Psoas muscle (tissue), 8 donors: ENCODE measurements around the gene NR1D2. TPM values are rescaled to one million over a fixed set of nuclear protein-coding genes. Genes with fewer than 3 reads are reported as not detected.
"Not testable (repeated sequence)": the region's sequence is repeated elsewhere in the genome, so short reads cannot be mapped to it uniquely, and the experiment has no call there.

Source experiments
- ATAC-seq, 4 donors: fragments of 200-7000 bp; cut with Tn5 transposase; one replicate each; pipeline ENCODE4 v1.9.1; 2020; ENCODE audit warnings: moderate library complexity in 3 of 4, mild to moderate bottlenecking in 2 of 4
- DNase-seq, 2 donors: peaks; one replicate each; pipeline ENCODE4 v3.0.0-alpha.2; 2020
- H3K27ac ChIP-seq: fragments of 200-600 bp; one replicate; pipeline ENCODE4 v1.8.0; 2022
- H3K27me3 ChIP-seq, 3 donors: fragments of 200-600 bp in 1 of 3; one replicate each; pipeline versions ENCODE4 v1.6.1 to v1.8.0; 2013 to 2022; ENCODE audit warnings: low read length in 2 of 3, mild to moderate bottlenecking in 2 of 3, moderate library complexity in 1 of 3; ENCODE audit not compliant: insufficient read depth in 3 of 3
- H3K36me3 ChIP-seq, 2 donors: fragments of 200-600 bp in 1 of 2; one replicate each; pipeline versions ENCODE4 v1.6.1 to v1.8.0; 2013 to 2022; ENCODE audit warnings: low read depth in 1 of 2, mild to moderate bottlenecking in 1 of 2, moderate library complexity in 1 of 2; ENCODE audit not compliant: insufficient read depth in 1 of 2
- H3K4me1 ChIP-seq: fragments of 200-600 bp; one replicate; pipeline ENCODE4 v1.8.0; 2022
- H3K4me3 ChIP-seq: fragments of 200-600 bp; one replicate; pipeline ENCODE4 v1.8.0; 2022; ENCODE audit warnings: mild to moderate bottlenecking
- H3K9me3 ChIP-seq: fragments of 200-600 bp; one replicate; pipeline ENCODE4 v1.8.0; 2022
- WGBS, 3 donors: extraction: QIAGEN DNeasy Blood & Tissue Kit; methylation state at CpG; one replicate each; pipeline versions ENCODE4 v1.1.6 to v1.1.7; 2013; 5-methylcytosine and 5-hydroxymethylcytosine counted together
- intact Hi-C, 2 donors: fragments of 100-400 bp; cut with DNase I; formaldehyde crosslinking; loops; one replicate each; pipeline versions ENCODE4 v1.11.0 to v1.14.2; 2022
- polyA plus RNA-seq, 3 donors: library from polyadenylated mRNA; stranded (reverse); fragments of 200-250 nt; gene quantifications; one replicate each; pipeline ENCODE4 v1.2.3, GENCODE V29; 2013
- total RNA-seq, 4 donors: library from RNA; stranded (reverse); fragmentation: NEBNext Ultra II Directional in 2 of 4; extraction: Animal tissue kit (Norgen Biotek cat#: 25700) in 2 of 4; gene quantifications; one replicate each; pipeline versions ENCODE4 v1.2.1 to v1.2.4, GENCODE V29; 2021 to 2023
- TF ChIP-seq, protein P1 (sequence below): fragments of 200-600 bp; IDR thresholded peaks from one replicate; pipeline ENCODE4 v1.8.0; 2022; ENCODE audit warnings: antibody characterized with exemption
- donor health status: healthy with polysubstance abuse.
- donor health status: DM: no; HTN: no; CAD: no; lungs with moderate emphysema.
- donor health status: Bipolar disorder and iron deficiency.
- donor health status: healthy.
- donor health status: DM: yes; HTN: yes; CAD: no.
- donor health status: DM: no; HTN: no; CAD: no.
- donor health status: DM: no; HTN: no; CAD: no.
- donor health status: DM: yes; HTN: yes; CAD: no.

Gene NR1D2
- total and polyA plus RNA-seq, 7 donors, result 4.9 to 79.6 (median 31.7) TPM

DNA sequence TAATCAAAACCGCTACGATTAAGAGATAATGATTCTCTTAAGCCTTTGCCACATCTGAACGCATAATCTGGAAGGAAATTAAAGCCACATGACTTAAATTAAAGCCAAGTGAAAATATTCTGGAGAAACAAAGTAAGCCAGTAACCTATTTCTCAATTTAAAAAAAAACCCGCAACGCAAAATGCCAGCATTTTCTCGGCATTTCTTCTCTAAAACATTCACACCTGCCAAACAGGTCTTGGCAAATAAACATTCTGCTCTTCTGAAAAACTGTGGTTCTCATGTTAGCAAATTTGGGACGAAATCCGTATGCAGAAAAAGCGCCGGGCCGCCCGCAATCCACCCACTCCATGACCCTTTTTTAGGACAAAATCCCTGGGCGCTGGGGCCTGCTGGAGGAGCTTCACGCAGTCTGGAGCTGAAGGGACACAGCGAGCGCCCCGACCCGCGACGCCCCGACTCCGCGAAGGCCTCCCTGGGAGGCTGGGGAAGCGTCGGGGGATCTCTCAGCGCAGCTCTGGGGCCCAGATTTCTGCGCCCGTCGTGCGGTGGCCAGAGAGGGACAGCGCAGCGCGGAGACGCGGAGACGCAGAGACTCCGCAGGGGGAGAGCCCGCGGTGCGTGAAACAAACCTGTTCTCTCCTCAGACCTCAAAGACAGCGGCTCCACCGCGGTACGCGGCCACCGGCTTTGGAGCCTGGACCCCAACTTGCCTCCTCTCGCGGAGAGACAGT is 28.8 kb upstream of the NR1D2 start:
- Histone ChIP-seq H3K27ac (peak overlapping the region; percentile 97), H3K4me1 (peaks cover 35% of the 10 kb centered on the region), H3K36me3 (peaks cover 3 to 36% of the 10 kb centered on the region in 2 donors), H3K27me3 (no peaks in the 10 kb centered on the region), H3K9me3 (no peaks in the 10 kb centered on the region), H3K4me3 (peak overlapping the region; percentile 85)
- TF ChIP-seq, protein P1, sequence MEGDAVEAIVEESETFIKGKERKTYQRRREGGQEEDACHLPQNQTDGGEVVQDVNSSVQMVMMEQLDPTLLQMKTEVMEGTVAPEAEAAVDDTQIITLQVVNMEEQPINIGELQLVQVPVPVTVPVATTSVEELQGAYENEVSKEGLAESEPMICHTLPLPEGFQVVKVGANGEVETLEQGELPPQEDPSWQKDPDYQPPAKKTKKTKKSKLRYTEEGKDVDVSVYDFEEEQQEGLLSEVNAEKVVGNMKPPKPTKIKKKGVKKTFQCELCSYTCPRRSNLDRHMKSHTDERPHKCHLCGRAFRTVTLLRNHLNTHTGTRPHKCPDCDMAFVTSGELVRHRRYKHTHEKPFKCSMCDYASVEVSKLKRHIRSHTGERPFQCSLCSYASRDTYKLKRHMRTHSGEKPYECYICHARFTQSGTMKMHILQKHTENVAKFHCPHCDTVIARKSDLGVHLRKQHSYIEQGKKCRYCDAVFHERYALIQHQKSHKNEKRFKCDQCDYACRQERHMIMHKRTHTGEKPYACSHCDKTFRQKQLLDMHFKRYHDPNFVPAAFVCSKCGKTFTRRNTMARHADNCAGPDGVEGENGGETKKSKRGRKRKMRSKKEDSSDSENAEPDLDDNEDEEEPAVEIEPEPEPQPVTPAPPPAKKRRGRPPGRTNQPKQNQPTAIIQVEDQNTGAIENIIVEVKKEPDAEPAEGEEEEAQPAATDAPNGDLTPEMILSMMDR, result no peak
- DNase-seq (no peak), ATAC-seq (peak; percentile 71 to 80 (median 74))
- intact Hi-C loops, result loop anchor here in 1 of 2 donors (2.0 kb wide), 1 partner anchor 28 kb away; the partner anchor contains the start of gene NR1D2
- 1 to 2% (median 1%) methylated on average over 37 to 48 of the region's 48 CpGs for WGBS, 3 donors

DNA sequence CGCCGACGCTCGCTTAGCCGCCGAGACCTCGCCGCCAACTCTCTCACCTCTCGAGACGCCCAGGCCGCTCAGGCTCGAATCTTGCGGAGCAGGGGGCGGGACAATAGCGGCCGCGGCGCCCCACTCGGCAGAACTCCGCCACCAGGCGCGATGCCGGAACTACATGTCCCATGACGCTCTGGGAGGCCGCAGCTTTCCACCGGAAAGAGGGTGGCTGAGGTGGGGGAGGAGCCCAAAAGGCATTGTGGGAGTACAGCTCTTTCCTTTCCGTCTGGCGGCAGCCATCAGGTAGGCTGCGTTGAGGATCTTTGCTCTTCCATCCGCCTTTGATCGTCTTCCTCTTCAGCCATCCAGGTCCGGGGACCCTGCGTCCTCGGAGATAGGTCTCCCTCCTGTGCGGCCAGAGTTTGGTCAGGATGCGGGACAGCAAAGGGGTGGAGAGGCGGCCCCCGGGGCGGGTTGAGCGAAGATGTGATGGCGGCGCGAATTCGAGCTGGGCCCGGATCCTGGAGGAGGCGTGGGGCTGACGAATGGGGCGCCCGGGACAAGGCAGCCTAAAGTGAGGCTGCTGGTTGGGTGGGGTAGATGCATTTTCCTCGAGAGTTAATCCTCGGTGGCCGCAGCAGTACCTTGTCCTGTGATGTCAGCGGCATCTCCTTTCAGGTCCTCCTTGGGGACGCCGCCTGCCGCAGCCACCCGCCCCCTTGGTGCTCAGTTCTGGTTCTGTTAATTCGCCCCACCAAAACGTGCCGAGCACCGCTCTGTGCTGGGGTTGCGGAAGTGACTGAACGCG is 28.0 kb upstream of the NR1D2 start, which contains the start of the genes NKIRAS1 and RPL15:
TSS of gene NKIRAS1 (minus strand) at position 105 of the 793 bp plus-strand sequence. CDS start 6,086 bp downstream, outside the sequence.
TSS of gene RPL15 (plus strand) at position 247 of the 793 bp plus-strand sequence. CDS start 728 bp downstream, outside the sequence.
- intact Hi-C loops, result loop anchor here in 1 of 2 donors (2.0 kb wide), 1 partner anchor 28 kb away; the partner anchor contains the start of gene NR1D2
- WGBS, 3 donors, result 0% methylated on average over 59 to 64 of the region's 64 CpGs
- peak; percentile 97 to 99 (median 98) for ATAC-seq

GRCh38 chr3:23917679-23918303 is 27.3 kb upstream of the NR1D2 start:
- Histone ChIP-seq H3K4me3 (peak overlapping the region; percentile 85), H3K36me3 (peaks cover 3 to 50% of the 10 kb centered on the region in 2 donors), H3K27ac (peak overlapping the region; percentile 97), H3K4me1 (peaks cover 35% of the 10 kb centered on the region)
- not testable (repeated sequence) for H3K27me3 ChIP-seq, DNase-seq, H3K9me3 ChIP-seq
- peak in 3 of 4 donors; percentile 56 to 64 (median 62) for ATAC-seq
- WGBS, 3 donors, result 1 to 2% (median 2%) methylated on average over 18 to 21 of the region's 21 CpGs
- intact Hi-C loops, result loop anchor here (1.0 to 2.0 kb wide), 2 partner anchors 27 kb away; partner anchors contain the start of gene NR1D2 (in 1 of the 2)

More for the DNA sequence above, 28.0 kb upstream of the NR1D2 start, which contains the start of the genes NKIRAS1 and RPL15:
- H3K4me1 ChIP-seq, result peaks cover 35% of the 10 kb centered on the region
- no peaks in the 10 kb centered on the region for H3K9me3 ChIP-seq
- H3K27ac ChIP-seq, result peak within 1 kb of the TSS; percentile 97
- H3K36me3 ChIP-seq, result peaks cover 3 to 43% of the 10 kb centered on the region in 2 donors
- DNase-seq, result peak; percentile 97 to 99
- peak within 1 kb of the TSS; percentile 85 for H3K4me3 ChIP-seq
- no peaks in the 10 kb centered on the region for H3K27me3 ChIP-seq
- TF ChIP-seq, protein P1, result peak; percentile 46

GRCh38 chr3:23918331-23918730 is 26.8 kb upstream of the NR1D2 start:
- not testable (repeated sequence) for DNase-seq, ATAC-seq, H3K27me3 ChIP-seq, H3K9me3 ChIP-seq
- 32 to 44% (median 37%) methylated on average over 12 of the region's 12 CpGs for WGBS, 3 donors
- Histone ChIP-seq H3K36me3 (peaks cover 3 to 51% of the 10 kb centered on the region in 2 donors), H3K4me3 (peak overlapping the region; percentile 85), H3K4me1 (peaks cover 35% of the 10 kb centered on the region), H3K27ac (peak overlapping the region; percentile 97)
- intact Hi-C loops, result loop anchor here in 1 of 2 donors (1.0 kb wide), 1 partner anchor 26 kb away; no protein-coding TSS in a partner anchor

DNA sequence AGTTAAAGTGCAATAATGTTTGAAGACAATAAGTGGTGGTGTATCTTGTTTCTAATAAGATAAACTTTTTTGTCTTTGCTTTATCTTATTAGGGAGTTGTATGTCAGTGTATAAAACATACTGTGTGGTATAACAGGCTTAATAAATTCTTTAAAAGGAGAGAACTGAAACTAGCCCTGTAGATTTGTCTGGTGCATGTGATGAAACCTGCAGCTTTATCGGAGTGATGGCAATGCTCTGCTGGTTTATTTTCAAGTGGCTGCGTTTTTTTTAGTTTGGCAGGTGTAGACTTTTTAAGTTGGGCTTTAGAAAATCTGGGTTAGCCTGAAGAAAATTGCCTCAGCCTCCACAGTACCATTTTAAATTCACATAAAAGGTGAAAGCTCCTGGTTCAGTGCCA is 25.5 kb upstream of the NR1D2 start:
- Histone ChIP-seq H3K9me3 (no peaks in the 10 kb centered on the region), H3K4me1 (peaks cover 29% of the 10 kb centered on the region), H3K27me3 (no peaks in the 10 kb centered on the region), H3K27ac (peak overlapping the region; percentile 39), H3K4me3 (peak overlapping the region; percentile 85), H3K36me3 (peaks cover 3 to 51% of the 10 kb centered on the region in 2 donors)
- intact Hi-C loops, result no loop called here
- 47 to 73% (median 55%) methylated on average over 2 of the region's 2 CpGs for WGBS, 3 donors
- ATAC-seq (no peak), DNase-seq (no peak)
- TF ChIP-seq, protein P1, result no peak
